ENCODE measurements around the gene FBXL15.

Gene FBXL15

DNA sequence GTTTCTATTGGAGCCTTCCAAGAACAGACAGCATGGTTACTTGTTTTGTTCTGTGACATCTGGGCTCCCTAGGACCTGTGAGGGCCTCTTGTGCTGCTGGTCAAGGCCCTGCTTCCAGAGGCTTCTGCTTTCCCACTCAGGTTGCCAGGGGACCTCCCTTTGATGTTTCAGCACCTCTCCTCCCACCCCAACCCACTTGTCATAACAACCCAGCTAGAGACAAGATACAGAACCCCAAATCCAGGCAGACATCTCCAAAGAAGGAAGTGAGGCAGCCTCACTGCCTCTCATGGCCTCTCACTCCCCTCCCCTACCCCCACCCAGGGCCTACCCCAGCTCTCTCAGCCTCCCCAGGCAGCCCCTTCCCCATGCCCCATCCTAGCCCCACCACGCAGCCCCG, 13.8 kb upstream of the FBXL15 start:
- TF ChIP-seq REST (IDR thresholded peaks at IDR 0.05; ENCODE audit: insufficient read depth in 1 of 2, low read depth in 2 of 2, low read length in 2 of 2) (no peak), SIN3A (IDR thresholded peaks at IDR 0.05; ENCODE audit: borderline replicate concordance, insufficient read depth, low read length) (no peak), FOXP2 (optimal IDR thresholded peaks at IDR 0.05; ENCODE audit: borderline replicate concordance, extremely low read depth, extremely low read length, insufficient read depth) (no peak), TAF1 (IDR thresholded peaks at IDR 0.05; ENCODE audit: borderline replicate concordance, insufficient read depth, low read length) (no peak), POLR2AphosphoS5 (IDR thresholded peaks at IDR 0.05; ENCODE audit: low read depth, low read length) (no peak)

DNA sequence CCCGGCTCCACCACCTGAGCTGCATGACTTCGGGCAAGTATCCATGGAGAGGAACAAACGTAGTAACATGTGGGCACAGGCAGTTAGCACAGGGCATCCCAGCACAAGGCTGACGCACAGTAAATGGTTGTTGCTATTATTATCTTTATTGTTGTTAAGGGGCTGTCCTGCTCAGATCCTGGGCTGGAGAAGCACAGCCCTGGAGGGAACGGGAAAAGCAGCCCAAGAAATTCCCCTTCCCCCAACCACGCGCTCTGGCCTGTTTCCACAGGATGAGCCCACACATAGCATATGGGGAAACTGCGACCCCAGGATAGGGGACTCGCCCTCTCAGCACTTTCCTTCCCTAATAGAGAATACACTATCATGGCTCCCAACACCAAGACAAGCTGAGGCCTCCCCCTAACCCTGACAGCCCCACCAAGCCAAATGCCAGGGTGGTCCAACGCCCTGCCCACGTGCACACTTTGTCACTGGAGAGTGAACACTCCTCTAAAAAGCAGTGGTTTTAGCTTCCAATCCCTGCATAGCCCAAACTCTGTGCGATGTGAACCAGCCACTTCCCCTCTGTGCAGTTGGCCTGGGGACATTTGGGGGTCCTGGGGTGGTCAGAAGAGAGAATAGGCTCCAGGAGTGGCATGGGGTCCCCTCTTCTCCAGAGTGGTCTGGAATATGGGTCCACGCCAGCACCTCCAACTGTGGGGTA, 13.1 kb upstream of the FBXL15 start:
- no peak for TF ChIP-seq POLR2AphosphoS5 (IDR thresholded peaks at IDR 0.05; ENCODE audit: low read depth, low read length)
- no peak for TF ChIP-seq REST (IDR thresholded peaks at IDR 0.05; ENCODE audit: insufficient read depth in 1 of 2, low read depth in 2 of 2, low read length in 2 of 2)
- no peak for TF ChIP-seq TAF1 (IDR thresholded peaks at IDR 0.05; ENCODE audit: borderline replicate concordance, insufficient read depth, low read length)
- no peak for TF ChIP-seq SIN3A (IDR thresholded peaks at IDR 0.05; ENCODE audit: borderline replicate concordance, insufficient read depth, low read length)
- TF ChIP-seq FOXP2 (optimal IDR thresholded peaks at IDR 0.05; ENCODE audit: borderline replicate concordance, extremely low read depth, extremely low read length, insufficient read depth), result no peak

GRCh38 chr10:102408131-102408727, 12.4 kb upstream of the FBXL15 start:
- TF ChIP-seq POLR2AphosphoS5 (IDR thresholded peaks at IDR 0.05; ENCODE audit: low read depth, low read length) (no peak), REST (IDR thresholded peaks at IDR 0.05; ENCODE audit: insufficient read depth in 1 of 2, low read depth in 2 of 2, low read length in 2 of 2) (no peak), TAF1 (IDR thresholded peaks at IDR 0.05; ENCODE audit: borderline replicate concordance, insufficient read depth, low read length) (no peak), SIN3A (IDR thresholded peaks at IDR 0.05; ENCODE audit: borderline replicate concordance, insufficient read depth, low read length) (no peak), FOXP2 (optimal IDR thresholded peaks at IDR 0.05; ENCODE audit: borderline replicate concordance, extremely low read depth, extremely low read length, insufficient read depth) (no peak)

DNA sequence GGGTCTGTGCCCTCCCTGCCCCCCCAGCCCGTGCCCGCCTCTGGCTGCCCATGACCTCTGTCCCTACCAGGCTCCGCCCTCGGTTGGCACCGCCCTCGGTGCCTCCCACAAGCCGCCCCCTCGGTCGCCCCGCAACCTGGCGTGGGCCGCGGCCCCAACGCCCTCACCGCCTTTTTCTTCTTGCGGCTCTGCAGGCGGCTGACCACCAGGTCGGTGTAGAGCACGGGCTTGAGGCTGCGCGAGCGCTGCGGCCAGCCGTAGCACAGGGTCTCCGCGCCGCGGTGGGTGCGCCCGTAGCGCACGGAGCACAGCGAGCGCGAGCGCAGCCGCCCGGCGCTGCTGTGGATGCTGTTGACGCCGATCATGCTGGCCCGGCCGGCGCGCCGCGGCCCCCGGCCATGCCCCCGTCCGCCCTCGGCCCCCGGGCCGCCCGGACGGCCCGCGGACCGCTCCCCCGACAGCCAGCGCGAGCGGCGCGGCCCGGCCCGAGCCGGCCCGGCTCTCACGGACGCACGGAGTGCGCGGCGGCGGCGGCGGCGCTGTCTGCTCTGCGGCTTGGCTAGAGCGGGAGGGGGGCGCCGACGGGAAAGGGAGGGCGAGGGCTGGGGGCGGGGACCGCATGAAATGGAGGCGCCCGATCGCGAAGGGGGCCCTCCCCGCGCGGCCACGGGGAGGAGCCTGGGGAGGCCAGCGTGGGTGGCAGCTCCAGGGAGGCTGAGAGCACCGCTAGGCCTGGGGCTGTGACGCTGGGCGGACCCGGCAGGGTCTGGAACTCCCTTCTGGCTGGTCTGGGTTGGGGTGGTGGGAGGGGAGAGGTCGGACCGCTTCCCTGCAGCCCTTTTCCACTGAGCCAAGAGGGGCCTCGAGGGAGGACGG, 11.7 kb upstream of the FBXL15 start:
- no peak for TF ChIP-seq REST (IDR thresholded peaks at IDR 0.05; ENCODE audit: insufficient read depth in 1 of 2, low read depth in 2 of 2, low read length in 2 of 2)
- no peak for TF ChIP-seq SIN3A (IDR thresholded peaks at IDR 0.05; ENCODE audit: borderline replicate concordance, insufficient read depth, low read length)
- no peak for TF ChIP-seq POLR2AphosphoS5 (IDR thresholded peaks at IDR 0.05; ENCODE audit: low read depth, low read length)
- no peak for TF ChIP-seq TAF1 (IDR thresholded peaks at IDR 0.05; ENCODE audit: borderline replicate concordance, insufficient read depth, low read length)
- TF ChIP-seq FOXP2 (optimal IDR thresholded peaks at IDR 0.05; ENCODE audit: borderline replicate concordance, extremely low read depth, extremely low read length, insufficient read depth), result no peak

All from PFSK-1 (cell line).